ENCODE results near the gene EPHA8. TPM values are rescaled to one million over a fixed set of nuclear protein-coding genes. Genes with fewer than 3 reads are reported as not detected.

Gene EPHA8
- total and polyA plus RNA-seq, 9 of the 15 experiments (the other 6 are each of a cell fraction or from before 2014, with no cell fraction given), result not detected

DNA sequence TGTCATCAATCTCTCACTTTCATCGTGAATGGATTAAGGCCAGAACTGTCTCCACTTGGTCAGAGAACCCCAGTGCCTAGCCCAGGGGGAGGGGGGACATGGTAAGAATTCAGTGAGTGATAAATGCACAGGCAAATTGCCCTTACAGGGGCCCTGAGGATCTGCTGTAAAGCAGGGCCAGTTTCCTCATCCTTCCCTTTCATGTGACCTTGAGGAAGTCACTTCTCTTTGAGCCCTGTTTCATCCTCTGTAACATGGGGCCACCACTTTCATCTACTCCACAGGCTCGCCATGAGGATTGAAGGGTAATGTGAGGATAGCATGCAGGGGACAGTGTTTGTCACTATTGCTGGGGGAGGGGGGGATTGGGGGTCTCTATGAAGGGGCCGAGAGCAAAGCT, 45.1 kb downstream of the EPHA8 start:
- Histone ChIP-seq H3K27me3 (ENCODE audit: control insufficient read depth in 2 of 2, insufficient read depth in 2 of 2, low read length in 2 of 2) (peaks cover 4 to 22% of the 10 kb centered on the region in 2 experiments; a peak in 3 of 5 replicates), H3K36me3 (ENCODE audit: control insufficient read depth, insufficient read depth, low read length) (no peaks in the 10 kb centered on the region), H2AFZ (ENCODE audit: low read depth, low read length) (no peak overlapping the region), H3K9ac (ENCODE audit: insufficient read depth in 1 of 2, low read depth in 2 of 2, low read length in 2 of 2) (no peak overlapping the region), H3K9me3 (replicated peaks; ENCODE audit: control insufficient read depth, insufficient read depth, low read depth, low read length) (no peaks in the 10 kb centered on the region), H3K4me3 (no peak overlapping the region), H3K79me2 (ENCODE audit: control insufficient read depth, insufficient read depth, low read length) (no peaks in the 10 kb centered on the region), H3K4me1 (replicated peaks in 1 of 2; ENCODE audit: control insufficient read depth in 2 of 2, insufficient read depth in 2 of 2, low read length in 2 of 2) (no peaks in the 10 kb centered on the region; a peak in 1 of 5 replicates), H3K9me1 (ENCODE audit: control insufficient read depth, insufficient read depth, low read length) (no peaks in the 10 kb centered on the region), H4K20me1 (replicated peaks; ENCODE audit: control insufficient read depth, insufficient read depth, low read length) (peaks cover 25% of the 10 kb centered on the region), H3K4me2 (ENCODE audit: insufficient read depth, low read length) (no peak overlapping the region), H3K27ac (ENCODE audit: extremely low read depth, low read depth, low read length) (no peak overlapping the region)
- FAIRE-seq (no peak), DNase-seq (ENCODE audit: extremely low read depth in 1 of 4, low spot score in 3 of 4) (no peak), ATAC-seq (no peak)
- 0% methylated on average over 3 of the region's 3 CpGs for WGBS (ENCODE audit: insufficient coverage, low coverage, missing lambda C conversion rate)
- ChIA-PET CTCF (ENCODE audit: low intra/inter-chr PET ratio) (no interaction called here), POLR2A (no interaction called here)
- no TSS peak for BruUV-seq (replicated peaks)
- TF ChIP-seq EGR1 (conservative IDR thresholded peaks at IDR 0.05) (no peak), PCBP2 (IDR thresholded peaks at IDR 0.05; ENCODE audit: low read depth, low read length, poor library complexity, severe bottlenecking) (no peak), ZNF143 (CRISPR knock-in tag; IDR thresholded peaks at IDR 0.05) (no peak), CEBPG (CRISPR knock-in tag; IDR thresholded peaks at IDR 0.05) (no peak), CEBPG (tag; conservative IDR thresholded peaks at IDR 0.05 in 1 of 2, IDR thresholded peaks at IDR 0.05 in 1 of 2) (no peak), SMARCC2 (IDR thresholded peaks at IDR 0.05; ENCODE audit: low read depth) (no peak), SNIP1 (IDR thresholded peaks at IDR 0.05; ENCODE audit: low read depth) (no peak), NFXL1 (CRISPR knock-in tag; IDR thresholded peaks at IDR 0.05) (no peak), FOS (IDR thresholded peaks at IDR 0.05; ENCODE audit: extremely low read depth, insufficient read length) (no peak), KDM4B (IDR thresholded peaks at IDR 0.05; ENCODE audit: borderline replicate concordance in 2 of 2, low read depth in 1 of 2) (no peak), HMGN3 (IDR thresholded peaks at IDR 0.05; ENCODE audit: borderline replicate concordance, extremely low read depth, insufficient read length, low read depth, low read length) (no peak)
- TF ChIP-seq, protein P1, sequence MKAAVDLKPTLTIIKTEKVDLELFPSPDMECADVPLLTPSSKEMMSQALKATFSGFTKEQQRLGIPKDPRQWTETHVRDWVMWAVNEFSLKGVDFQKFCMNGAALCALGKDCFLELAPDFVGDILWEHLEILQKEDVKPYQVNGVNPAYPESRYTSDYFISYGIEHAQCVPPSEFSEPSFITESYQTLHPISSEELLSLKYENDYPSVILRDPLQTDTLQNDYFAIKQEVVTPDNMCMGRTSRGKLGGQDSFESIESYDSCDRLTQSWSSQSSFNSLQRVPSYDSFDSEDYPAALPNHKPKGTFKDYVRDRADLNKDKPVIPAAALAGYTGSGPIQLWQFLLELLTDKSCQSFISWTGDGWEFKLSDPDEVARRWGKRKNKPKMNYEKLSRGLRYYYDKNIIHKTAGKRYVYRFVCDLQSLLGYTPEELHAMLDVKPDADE (conservative IDR thresholded peaks at IDR 0.05; ENCODE audit: control insufficient read depth, low read depth, low read length), result no peak
- intact Hi-C loops (cut with micrococcal nuclease) (no loop called here), in situ Hi-C loops (cut with MboI) (no loop called here)

Measured in K562 (cell line).